Activated CD4-positive, alpha-beta T cell treated with anti-CD3 and anti-CD28 coated beads, Interleukin-2, amount 50 U/mL, for 4 hours (primary cell): ENCODE measurements around the gene MSL1.

Experiments used
- DNase-seq, 2 experiments: peaks; one replicate each; pipeline ENCODE4 v3.0.0-alpha.2; 2020

Gene MSL1

GRCh38 chr17:40121181-40122135 lies at the start of gene MSL1:
MSL1 (plus strand) TSS chr17:40121971; CDS start chr17:40122613, 642 bp downstream.
- peak; percentile 75 to 79 for DNase-seq

- DNase-seq = no peak
Measured at GRCh38 chr17:40072040-40072734, 49.6 kb upstream of the MSL1 start.

- no peak for DNase-seq
Measured at GRCh38 chr17:40072735-40073346, 48.9 kb upstream of the MSL1 start.

- no peak for DNase-seq
Measured at GRCh38 chr17:40073454-40074174, 48.2 kb upstream of the MSL1 start.

GRCh38 chr17:40074175-40074512 lies 47.6 kb upstream of the MSL1 start:
- no peak for DNase-seq

GRCh38 chr17:40074871-40075200 lies 46.9 kb upstream of the MSL1 start:
- no peak for DNase-seq

- peak; percentile 65 to 73 for DNase-seq
Measured at GRCh38 chr17:40075201-40075941, 46.4 kb upstream of the MSL1 start.

- no peak for DNase-seq
Measured at GRCh38 chr17:40075942-40076498, 45.8 kb upstream of the MSL1 start.

- DNase-seq = no peak
Measured at GRCh38 chr17:40076591-40076990, 45.2 kb upstream of the MSL1 start.

GRCh38 chr17:40079545-40079944 lies 42.2 kb upstream of the MSL1 start:
- DNase-seq = no peak

GRCh38 chr17:40084477-40084876 lies 37.3 kb upstream of the MSL1 start:
- no peak for DNase-seq

GRCh38 chr17:40086150-40087044 lies 35.4 kb upstream of the MSL1 start:
- DNase-seq = peak; percentile 58 to 62

GRCh38 chr17:40087049-40087794 lies 34.5 kb upstream of the MSL1 start:
- DNase-seq = no peak

GRCh38 chr17:40087903-40088718 lies 33.7 kb upstream of the MSL1 start:
- DNase-seq = no peak

GRCh38 chr17:40089077-40089895 lies 32.5 kb upstream of the MSL1 start:
- DNase-seq = no peak

GRCh38 chr17:40090237-40091119 lies 31.3 kb upstream of the MSL1 start:
- DNase-seq = no peak

GRCh38 chr17:40091691-40092397 lies 29.9 kb upstream of the MSL1 start:
- no peak for DNase-seq
